IMR-90 (cell line): Measurements from ENCODE around the gene STAM.

Experiments
- CEBPB ChIP-seq: IDR thresholded peaks from 2 replicates; pipeline ENCODE4 v1.6.1; 2012; ENCODE audit warnings: low read depth, low read length, improper control_type of control experiment
- FOS ChIP-seq: fragments of 150-350 bp; IDR thresholded peaks from 2 replicates; pipeline ENCODE4 v1.6.1; 2016; ENCODE audit warnings: low read depth, low read length
- MAFK ChIP-seq: IDR thresholded peaks from 2 replicates; pipeline ENCODE4 v1.6.1; 2012; ENCODE audit warnings: low read depth, low read length, improper control_type of control experiment
- POLR2A ChIP-seq: IDR thresholded peaks from 2 replicates; pipeline ENCODE4 v1.6.1; 2012; ENCODE audit warnings: mild to moderate bottlenecking, low read depth, low read length
- RAD21 ChIP-seq: IDR thresholded peaks from 2 replicates; pipeline ENCODE4 v1.6.1; 2012; ENCODE audit warnings: low read length, improper control_type of control experiment
- RFX5 ChIP-seq: IDR thresholded peaks from 2 replicates; pipeline ENCODE4 v1.8.0; 2012; ENCODE audit warnings: low read depth, mild to moderate bottlenecking, low read length, moderate library complexity
- SMC3 ChIP-seq: fragments of 150-350 bp; IDR thresholded peaks from 2 replicates; pipeline ENCODE4 v1.6.1; 2016; ENCODE audit warnings: low read depth, mild to moderate bottlenecking, antibody characterized with exemption, low read length, moderate library complexity
- USF2 ChIP-seq: fragments of 150-350 bp; IDR thresholded peaks from 2 replicates; pipeline ENCODE4 v1.6.1; 2017; ENCODE audit warnings: mild to moderate bottlenecking, antibody characterized with exemption, low read length, low read depth
- TF ChIP-seq, protein P1 (sequence below): conservative IDR thresholded peaks from 2 replicates; pipeline ENCODE4 v1.5.1; 2012; ENCODE audit warnings: mild to moderate bottlenecking, low read depth, low read length, improper control_type of control experiment

DNA sequence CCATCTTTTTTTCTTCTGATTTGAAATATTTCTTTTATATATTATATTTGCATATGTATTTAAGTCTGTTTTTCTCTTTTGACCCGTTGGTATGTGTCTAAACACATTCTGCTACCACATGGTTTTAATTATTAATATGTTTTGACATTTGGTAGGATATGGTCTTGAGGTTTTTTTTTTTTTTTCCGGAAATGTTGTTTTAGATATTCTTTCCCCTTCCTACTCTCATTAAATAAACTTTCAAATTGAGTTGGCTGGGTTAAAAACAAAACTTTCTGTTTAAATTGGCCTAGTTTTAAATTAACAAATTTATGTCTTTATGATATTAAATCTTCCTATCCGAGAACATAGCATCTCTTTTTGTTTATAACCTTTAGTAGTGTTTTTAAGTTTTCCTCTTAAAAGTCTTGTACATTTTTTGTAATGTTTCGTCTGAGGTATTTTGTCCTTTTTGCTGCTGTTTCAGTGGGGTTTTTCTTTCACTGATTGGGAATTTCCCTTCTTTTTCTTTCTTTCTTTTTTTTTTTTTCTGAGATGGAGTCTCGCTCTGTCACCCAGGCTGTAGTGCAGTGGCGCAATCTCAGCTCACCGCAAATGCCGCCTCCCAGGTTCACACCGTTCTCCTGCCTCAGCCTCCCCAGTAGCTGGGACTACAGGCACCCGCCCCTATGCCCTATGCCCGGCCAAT lies 25.4 kb downstream of the STAM start:
- TF ChIP-seq, protein P1, sequence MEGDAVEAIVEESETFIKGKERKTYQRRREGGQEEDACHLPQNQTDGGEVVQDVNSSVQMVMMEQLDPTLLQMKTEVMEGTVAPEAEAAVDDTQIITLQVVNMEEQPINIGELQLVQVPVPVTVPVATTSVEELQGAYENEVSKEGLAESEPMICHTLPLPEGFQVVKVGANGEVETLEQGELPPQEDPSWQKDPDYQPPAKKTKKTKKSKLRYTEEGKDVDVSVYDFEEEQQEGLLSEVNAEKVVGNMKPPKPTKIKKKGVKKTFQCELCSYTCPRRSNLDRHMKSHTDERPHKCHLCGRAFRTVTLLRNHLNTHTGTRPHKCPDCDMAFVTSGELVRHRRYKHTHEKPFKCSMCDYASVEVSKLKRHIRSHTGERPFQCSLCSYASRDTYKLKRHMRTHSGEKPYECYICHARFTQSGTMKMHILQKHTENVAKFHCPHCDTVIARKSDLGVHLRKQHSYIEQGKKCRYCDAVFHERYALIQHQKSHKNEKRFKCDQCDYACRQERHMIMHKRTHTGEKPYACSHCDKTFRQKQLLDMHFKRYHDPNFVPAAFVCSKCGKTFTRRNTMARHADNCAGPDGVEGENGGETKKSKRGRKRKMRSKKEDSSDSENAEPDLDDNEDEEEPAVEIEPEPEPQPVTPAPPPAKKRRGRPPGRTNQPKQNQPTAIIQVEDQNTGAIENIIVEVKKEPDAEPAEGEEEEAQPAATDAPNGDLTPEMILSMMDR, result no peak
- TF ChIP-seq POLR2A, result no peak
- no peak for TF ChIP-seq RAD21
- TF ChIP-seq CEBPB, result no peak
- no peak for TF ChIP-seq FOS
- TF ChIP-seq RFX5, result no peak
- TF ChIP-seq USF2, result no peak
- TF ChIP-seq MAFK, result no peak
- TF ChIP-seq SMC3, result no peak
